NCI-H146 (cell line): ENCODE results near the gene ABCG8.

Experiments
- DNase-seq: peaks from one replicate; lab custom pipeline; 2025; lab: John Stamatoyannopoulos, UW

The ABCG8 gene

DNA sequence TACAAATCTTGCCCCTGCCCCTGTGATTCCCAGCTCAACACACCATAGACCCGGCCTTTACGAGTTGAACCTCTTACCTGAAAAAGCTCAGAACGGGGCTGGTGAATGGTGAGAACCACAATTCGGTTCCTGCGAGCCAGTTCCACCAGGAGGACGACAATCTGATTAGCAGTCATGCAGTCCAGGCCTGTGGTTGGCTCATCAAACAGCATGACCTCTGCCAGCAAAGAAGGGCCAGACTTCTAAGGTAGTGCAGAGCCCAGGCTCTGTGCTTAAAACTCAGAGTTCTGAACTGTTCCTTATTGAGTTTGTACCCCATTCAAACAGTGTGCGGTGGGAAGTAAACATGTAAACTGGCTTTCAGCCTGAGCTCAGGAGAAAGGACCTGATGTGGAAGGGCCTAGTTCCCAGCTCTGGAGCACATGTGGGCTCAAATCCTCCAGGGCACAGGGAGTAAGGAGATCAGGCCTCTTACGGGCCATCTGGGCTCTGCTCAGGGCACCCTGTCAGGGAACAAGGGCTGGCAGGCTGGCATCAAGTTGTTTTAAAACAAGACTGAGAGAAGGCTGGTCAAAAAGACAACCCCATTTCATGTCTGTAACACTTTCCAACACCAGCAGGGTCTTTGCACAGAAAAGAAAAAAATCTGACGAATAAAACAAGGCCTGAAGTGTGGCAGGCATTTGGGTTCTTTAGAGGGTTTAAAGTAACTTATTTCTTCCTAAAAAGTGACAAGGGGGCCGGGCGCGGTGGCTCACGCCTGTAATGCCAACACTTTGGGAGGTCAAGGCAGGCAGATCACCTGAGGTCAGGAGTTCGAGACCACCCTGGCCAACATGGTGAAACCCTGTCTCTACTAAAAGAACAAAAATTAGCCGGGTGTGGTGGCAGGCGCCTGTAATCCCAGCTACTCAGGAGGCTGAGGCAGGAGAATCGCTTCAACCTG, 12.2 kb upstream of the ABCG8 start:
- DNase-seq = no peak

DNA sequence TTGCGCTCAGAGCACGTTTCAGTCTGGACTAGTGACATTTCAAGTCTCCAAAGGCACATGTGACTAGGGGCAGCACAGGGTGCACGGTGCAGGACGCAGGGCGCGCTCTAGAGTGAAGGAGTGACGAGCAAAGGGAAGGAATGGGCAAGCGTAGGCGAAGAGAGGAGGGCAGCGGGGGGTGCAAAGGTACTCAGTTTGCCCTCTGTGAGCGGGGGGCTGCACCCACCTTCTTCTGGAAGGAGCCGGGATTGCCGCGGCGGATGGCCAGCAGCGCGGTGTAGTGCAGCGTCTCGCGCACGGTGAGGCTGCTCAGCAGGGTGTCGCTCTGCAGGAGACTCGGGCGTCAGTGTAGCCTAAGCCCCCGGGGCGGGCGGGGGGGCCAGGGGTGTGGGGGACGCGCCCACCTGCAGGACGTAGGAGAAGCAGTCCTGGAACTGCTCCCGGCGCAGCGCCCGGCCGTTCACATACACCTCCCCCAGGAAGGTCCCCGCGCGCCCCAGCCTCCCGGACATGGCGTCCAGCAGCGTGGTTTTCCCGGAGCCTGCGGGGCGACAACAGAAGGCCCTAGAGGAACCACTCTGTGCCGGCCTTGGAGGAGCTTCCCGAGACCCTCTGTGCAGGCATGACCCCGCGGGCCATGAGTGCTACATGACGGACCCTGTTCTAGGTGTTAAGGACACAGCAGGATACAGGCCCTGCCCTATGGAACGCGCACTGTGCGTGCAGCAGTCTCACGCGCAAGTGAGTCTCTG, 7.1 kb upstream of the ABCG8 start:
- DNase-seq = peak; percentile 81

DNA sequence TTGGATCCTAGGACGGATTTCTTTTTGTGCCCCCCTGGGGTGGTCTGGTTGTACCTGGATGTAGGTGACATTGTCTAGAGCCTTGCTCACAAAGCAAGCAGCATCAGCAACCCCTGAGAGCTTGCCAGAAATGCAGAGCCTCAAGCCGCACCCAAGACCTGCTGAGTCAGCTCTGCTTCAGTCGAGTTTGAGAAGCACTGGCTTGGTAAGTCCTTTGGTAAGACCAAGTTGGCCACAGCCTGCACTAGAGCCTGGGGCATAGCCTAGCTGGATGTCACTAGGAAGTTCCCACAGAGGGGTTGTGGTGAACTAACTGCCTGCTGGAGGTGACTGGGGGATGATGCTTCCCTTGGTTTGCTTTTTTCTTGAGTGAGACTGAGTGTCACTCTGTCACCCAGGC, 6.3 kb upstream of the ABCG8 start:
- DNase-seq = peak; percentile 34

DNA sequence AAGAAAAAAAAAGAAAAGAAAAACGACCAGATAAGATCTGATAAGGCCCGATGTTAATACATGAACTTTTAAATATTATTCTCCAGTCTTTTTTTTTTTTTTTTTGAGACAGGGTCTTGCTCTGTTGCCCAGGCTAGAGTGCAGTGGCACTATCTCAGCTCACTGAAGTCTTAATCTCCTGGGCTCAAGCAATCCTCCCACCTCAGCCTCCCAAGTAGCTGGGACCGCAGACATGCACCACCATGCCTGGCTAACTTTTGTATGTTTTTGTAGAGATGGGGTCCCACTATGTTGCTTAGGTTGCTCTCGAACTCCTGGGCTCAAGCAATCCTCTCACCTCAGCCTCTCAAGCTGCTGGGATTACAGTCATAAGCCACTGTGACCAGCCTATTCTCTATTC, 1.7 kb upstream of the ABCG8 start:
- DNase-seq = no peak

DNA sequence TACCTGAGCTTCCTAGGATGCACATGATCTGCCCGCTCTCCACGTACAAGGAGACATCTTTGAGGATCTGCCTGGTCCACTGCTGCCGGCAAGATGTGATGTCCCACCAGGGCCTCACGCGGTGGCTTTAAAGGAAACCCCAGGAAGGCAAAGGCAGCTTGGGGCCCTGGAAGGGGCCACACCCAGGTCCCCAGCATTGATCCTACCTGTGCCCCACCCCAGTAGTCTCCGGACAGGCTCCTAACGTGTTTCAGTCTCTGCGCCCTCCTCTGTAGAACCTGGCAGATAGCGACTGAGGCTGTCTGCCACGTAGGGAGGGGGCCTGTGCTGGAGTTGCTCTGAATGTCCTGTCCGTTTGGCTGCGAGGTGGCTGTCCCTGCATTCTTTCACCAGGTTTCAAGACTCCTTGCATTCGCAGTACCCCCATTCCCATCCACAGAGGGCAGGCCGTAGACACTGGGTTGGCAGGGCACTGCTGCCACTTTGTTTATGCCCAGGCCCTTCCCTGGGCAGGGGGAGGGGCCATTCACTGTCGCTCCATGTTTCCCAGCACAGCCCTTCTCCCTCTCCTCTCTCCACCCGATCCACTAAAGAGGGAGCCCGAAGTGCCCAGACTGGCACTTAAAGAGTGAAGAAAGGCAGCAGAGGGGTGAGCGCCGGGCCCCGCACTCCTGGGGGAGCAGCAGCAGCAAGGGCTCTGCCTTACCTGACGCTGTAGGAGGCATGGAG, 776 bp upstream of the ABCG8 start:
- no peak for DNase-seq

DNA sequence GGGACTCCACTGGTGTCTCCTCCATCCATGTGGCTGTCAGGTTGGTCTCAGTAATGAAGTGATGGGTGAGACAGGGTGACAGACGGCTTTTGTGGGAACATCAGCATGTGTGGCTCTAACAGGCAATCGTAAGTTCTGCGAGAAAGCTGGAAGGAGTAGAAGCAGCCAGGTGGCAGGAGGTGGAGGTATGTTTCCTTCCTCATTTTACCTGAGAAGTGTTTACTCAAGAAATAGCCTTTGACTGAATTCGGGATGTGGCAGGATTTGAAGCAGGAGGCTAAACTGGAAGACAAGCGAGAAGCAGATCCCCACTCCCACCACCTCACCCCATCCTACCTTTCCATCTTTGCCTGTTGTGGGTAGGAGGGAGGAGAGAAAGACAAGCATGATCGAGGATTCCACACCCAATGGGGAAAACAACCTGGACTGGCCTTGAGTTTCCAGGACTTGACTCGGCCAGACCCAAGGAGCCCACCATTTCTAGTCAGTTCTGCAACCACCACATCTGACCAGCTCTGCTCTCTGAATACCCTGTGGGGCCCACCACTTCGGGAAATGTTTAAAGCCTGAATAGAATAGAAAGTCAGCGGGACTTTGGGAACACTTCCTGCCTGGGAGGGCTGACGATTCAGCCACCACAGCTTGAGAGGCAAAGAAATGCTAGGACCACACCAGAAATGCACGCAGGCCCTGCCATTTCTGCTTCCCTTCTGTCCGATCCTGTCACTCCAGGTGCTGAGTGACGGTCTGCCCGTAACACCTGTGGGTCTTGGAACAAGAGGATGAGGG, 1.2 kb downstream of the ABCG8 start:
- no peak for DNase-seq

DNA sequence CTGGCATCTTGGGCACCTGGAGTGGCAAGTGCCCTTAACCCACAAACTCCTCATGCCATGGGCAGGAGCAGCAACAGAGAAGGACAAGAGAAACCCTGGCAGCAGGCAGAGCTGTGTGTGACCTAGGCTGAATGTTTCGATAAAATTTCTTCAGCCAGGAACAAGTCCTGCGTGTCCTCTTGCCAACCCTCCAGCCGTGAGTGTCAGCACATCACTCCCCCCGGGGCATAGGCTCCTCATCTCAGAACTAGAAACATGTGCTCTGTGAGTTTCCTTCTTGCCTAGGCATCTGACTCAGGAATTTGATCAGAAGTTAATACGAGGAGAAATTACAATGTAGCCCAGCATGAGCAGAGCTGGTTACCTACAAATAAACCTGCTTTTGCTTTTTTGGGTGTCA, 2.2 kb downstream of the ABCG8 start:
- no peak for DNase-seq

DNA sequence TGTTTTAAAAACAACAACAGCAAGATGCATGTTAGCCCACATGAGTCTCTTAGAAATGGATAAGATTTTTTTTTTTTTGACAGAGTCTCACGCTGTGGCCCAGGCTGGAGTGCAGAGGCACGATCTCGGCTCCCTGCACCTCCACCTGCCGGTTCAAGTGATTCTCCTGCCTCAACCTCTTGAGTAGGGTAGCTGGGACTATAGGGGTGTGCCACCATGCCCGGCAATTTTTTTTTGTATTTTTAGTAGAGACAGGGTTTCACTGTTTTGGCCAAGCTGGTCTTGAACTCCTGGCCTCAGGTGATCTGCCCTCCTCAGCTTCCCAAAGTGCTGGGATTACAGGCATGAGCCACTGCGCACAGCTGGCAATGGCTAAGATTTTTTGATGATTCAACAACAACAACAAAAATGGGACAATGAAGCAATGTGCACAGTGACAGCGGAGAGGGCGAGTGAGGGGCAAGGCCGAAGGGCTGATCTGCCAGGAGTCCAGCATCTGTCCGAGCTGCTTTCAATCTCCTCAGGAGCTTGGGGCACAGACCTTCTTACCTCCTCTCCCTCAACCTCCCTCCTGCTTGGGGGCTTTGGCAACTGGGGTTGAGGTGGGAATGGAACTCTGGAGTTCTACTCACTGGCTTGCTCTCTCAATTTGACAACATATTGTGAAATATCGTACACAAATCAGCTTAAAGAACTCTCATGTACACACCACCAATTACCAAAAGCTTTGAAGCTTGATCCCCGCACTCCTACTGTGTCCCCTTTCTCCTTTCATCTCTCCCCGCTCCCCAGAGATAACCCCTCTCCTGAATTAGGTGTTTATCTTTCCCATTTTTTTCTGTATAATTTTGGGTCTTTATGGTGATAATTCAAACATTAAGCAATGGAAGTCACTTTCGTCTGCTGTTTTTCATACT, 3.4 kb downstream of the ABCG8 start:
- no peak for DNase-seq

DNA sequence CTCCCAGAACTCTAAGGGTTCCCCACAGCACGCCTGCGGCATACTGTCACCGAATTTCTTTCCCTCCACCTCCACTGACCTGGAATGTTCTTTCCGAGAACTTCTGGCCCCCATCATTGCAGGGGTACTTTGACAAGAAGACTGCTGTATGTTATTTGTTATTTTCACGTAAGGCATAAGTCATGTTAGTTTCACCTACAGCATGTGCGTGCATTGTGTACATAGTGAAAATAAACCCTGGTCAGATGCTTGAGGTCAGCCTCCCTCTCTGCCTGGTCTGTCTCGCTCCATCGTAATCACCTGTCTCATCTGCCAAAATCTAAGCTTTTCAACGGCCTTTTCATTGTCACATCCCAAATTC, 4.1 kb downstream of the ABCG8 start:
- DNase-seq = no peak

DNA sequence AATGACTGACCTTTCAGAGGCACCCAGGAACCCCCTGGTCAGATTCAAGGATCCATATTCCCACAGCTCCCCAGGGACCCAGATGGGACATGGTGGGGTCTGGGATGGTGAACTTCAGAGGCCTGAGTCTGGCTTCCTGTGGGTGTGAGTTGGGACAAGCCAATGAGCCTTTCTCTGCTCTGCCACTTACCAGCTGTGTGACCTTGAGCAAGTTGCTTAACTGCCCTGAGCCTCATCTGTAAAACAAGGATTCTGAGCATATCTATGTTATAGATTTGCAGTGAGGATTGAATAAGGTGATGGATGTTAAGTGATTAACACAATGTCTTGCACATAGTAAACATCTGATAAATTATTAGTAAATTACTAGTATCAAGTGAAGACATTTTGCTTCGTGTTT, 6.4 kb downstream of the ABCG8 start:
- no peak for DNase-seq

DNA sequence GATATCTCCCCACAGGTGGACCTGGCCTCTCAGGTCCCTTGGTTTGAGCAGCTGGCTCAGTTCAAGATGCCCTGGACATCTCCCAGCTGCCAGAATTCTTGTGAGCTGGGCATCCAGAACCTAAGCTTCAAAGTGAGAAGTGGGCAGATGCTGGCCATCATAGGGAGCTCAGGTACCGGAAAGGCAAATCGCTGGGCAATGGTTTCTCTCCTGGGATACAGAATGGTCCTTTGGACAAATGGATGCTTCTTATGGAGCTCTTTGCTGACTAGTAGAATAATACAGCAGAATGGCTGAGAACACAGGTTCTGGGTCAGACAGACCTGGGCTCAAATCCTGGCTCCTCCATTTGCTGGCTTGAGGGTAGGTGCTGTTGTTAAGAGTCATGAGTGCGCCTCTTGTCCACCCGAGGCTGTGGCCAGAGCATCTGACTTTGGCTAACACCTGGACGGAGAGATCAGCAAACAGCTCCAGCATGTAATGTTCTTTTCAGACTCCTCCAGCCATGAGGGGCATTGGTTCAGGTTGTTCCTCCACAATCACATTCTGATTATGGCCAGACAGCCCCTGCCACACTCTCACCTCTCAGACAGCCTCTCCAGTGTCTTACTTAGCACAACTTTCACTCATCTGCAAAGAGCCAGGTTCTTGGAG, 7.5 kb downstream of the ABCG8 start:
- no peak for DNase-seq

DNA sequence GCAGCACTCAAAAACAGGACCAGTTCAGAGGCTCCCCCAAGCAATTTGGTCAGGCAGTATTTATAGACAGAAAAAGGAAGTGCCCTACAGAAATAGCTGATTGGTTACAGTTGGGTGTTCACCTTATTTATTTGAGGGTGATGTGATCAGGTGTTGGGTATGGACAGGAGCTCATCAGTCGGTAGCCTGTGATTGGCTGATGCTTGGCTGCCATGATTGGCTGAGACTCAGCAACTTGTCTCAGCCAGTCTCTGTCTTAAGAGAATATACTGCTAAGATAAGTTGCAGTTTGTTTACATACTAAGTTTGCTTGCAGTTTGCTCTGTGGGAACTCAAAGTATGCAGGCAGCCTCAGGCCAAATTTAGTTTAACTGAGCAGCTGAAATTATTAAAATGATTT, 9.4 kb downstream of the ABCG8 start:
- DNase-seq = no peak

DNA sequence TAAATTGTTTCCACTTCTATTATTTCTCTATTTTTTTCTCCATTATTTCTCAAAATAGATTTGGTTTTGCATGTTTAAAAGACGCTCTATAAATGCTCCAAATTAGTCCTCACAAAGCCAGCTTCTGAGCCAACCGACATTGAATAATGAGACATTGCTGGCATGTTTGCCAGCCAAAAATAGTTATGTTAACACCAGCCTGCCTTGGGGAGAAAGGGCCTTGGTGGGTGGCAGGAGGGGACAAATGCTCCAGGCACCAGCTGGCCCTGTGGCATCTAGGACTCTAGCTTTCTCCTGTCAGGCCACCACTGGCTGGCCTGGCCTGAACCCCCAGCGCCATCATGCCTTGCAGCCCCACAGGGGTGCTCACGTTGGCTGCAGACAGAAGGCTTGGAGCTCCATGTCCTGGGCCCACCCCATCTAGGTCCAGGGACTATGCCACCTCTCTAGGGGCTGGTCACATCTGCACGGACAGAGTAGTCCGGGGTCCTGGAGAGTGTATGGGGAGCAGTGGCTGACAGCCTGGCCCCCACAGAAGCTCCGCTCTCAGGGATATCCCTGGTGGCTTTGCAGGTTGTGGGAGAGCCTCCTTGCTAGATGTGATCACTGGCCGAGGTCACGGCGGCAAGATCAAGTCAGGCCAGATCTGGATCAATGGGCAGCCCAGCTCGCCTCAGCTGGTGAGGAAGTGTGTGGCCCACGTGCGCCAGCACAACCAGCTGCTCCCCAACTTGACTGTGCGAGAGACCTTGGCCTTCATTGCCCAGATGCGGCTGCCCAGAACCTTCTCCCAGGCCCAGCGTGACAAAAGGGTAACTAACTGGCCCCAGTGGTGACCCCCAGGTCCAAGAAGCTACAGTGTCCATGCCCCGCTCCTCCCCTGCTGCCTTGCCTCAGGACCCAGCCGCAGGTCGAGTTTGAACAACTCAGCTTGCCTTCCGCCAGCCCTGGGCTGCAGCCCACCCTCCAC, 12.5 kb downstream of the ABCG8 start:
- DNase-seq = no peak

DNA sequence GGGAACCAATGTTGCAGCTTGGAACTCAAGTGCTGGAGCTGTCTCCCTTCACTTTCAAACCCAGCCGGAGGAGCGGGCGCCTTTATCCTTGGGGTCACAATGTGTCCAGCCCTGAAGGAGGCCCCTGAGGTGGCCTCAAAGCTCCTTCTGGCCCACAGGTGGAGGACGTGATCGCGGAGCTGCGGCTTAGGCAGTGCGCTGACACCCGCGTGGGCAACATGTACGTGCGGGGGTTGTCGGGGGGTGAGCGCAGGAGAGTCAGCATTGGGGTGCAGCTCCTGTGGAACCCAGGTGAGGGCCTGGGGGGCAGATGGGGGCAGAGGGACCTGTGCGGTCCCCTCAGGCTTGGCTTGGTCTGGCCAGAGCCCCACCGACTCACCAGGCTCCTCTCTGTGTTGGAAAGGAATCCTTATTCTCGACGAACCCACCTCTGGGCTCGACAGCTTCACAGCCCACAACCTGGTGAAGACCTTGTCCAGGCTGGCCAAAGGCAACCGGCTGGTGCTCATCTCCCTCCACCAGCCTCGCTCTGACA, 13.5 kb downstream of the ABCG8 start:
- no peak for DNase-seq

DNA sequence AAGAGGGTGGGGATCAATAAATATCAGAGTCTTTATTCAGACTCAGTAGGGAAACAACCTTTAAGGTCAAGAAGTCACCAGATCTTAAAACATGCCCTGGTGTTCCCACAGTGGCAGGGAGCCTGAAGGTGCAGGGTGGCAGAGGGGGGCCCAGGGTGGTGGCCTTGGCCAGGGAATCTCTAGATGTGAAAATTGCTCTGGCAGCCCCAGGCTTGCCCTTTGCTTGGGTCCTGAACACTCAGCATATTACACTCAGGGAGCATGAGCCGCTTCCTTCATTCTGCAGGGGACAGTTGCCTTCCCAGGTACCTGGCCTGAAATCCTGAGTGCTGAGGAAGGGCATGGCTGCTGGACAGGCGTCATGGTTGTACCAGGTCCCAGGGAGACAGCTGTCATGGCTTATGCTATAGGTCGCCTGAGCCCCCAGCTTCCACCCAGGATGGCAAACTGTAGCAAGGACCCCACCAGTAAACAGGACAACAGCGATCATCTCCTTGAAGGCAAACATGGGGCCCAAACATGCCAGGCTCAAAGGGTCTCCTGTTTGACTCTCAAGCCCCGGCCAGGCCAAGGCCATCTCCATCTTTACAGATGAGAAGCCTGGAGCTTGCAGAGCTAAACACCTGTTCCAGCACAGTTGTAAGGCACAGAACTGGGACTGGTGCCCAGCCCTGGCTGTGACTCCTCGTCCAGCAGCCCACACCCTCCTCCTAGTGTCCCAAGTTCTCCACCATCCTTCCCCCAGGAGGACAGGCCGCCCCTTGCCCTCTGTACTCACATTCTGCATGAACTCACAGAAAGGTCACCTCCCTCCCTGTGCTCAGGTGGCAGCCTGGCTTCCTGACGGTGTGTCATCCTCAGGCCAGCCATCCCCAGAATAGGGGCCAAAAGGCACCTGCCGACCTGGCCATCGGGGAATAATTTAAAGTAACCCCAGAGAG, 14.6 kb downstream of the ABCG8 start:
- no peak for DNase-seq

DNA sequence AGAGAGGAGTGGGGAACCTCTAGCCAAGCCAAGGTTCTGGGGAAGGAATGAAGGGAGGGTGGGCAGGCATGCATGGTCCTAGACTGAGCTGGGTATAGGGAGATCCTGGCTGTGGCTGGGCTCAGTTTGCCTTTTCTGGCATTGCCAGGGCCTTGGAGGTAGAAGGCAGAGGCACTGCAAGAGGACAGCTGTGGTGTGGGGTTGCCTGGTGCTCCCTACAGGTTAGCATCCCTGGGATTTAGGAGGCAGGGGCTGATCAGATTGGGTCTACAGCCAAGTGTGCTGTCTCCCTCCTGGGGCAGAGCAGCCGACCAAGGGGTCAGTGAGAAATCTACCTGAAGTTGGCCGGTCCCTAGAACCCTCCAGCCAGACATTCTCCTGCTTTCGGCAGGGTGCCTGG, 15.9 kb downstream of the ABCG8 start:
- DNase-seq = no peak

DNA sequence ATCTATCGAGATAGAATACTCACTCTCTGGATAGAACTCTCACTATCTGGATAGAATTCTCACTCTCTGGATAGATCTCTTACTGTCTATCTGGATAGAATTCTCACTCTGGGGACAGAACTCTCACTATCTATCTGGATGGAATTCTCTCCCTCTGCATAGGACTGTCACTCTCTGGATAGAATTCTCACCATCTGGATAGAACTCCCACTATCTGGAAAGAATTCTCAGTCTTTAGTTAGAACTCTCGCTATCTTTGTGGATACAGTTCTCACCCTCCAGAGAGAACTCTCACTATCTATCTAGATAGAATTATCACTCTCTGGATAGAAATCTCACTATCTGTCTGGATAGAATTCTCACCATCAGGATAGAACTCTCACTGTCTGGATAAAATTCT, 16.5 kb downstream of the ABCG8 start:
- no peak for DNase-seq

DNA sequence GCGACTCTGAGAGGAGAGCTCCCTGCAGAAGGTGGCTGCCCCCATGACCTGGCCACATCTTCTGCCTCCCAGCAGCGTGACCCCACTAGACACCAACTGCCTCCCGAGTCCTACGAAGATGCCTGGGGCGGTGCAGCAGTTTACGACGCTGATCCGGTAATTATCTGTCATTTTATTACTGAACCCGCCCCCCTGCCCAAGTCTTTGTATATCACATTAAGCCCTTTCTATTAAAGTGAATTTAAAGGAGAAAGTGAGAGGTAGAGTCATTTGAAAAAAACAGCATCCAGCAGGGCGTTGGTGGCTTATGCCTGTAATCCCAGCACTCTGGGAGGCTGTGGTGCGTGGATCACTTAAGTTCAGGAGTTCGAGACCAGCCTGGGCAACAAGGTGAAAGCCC, 33.4 kb downstream of the ABCG8 start:
- no peak for DNase-seq
